Left lung (tissue), 10 donors: ENCODE data around the gene PRIMA1. TPM values are rescaled to one million over a fixed set of nuclear protein-coding genes. Genes with fewer than 3 reads are reported as not detected.
A peak's percentile ranks its signal among the peaks of the same experiment; 100 is the strongest.

Experiments used
- ATAC-seq: fragments of 200-7000 bp; cut with Tn5 transposase; one replicate; pipeline ENCODE4 v1.9.1; 2020; ENCODE audit warnings: moderate library complexity
- DNase-seq, 4 donors: peaks; one replicate each; pipeline ENCODE4 v3.0.0-alpha.2; 2013 to 2020
- H3K27ac ChIP-seq, 2 donors: fragments of 200-600 bp; sonication (generic) in 1 of 2; one replicate each; pipeline versions ENCODE4 v1.5.0 to v1.8.0; 2020 to 2021
- H3K27me3 ChIP-seq, 2 donors: fragments of 200-600 bp; sonication (generic) in 1 of 2; one replicate each; pipeline versions ENCODE4 v1.5.0 to v1.8.0; 2020 to 2021
- H3K36me3 ChIP-seq, 2 donors: fragments of 200-600 bp; sonication (generic) in 1 of 2; one replicate each; pipeline versions ENCODE4 v1.5.0 to v1.8.0; 2020 to 2021
- H3K4me1 ChIP-seq, 2 donors: fragments of 200-600 bp; one replicate each; pipeline ENCODE4 v1.8.0; 2021
- H3K4me3 ChIP-seq, 2 donors: fragments of 200-600 bp; sonication (generic) in 1 of 2; one replicate each; pipeline versions ENCODE4 v1.5.0 to v1.8.0; 2020 to 2021; ENCODE audit warnings: mild to moderate bottlenecking in 1 of 2
- H3K9me3 ChIP-seq, 2 donors: fragments of 200-600 bp; sonication (generic) in 1 of 2; one replicate each; pipeline versions ENCODE4 v1.5.0 to v1.8.0; 2020 to 2021
- intact Hi-C, 2 donors: fragments of 100-400 bp; cut with DNase I; formaldehyde crosslinking; loops; one replicate each; pipeline versions ENCODE4 v1.11.2 to v1.14.2; 2022
- polyA plus RNA-seq, 6 donors: library from polyadenylated mRNA; unstranded; fragments of 120-200 nt; gene quantifications; one replicate each; pipeline ENCODE4 v1.2.1, GENCODE V29; 2013; ENCODE audit not compliant: insufficient read length in 6 of 6
- total RNA-seq, 2 donors: library from RNA; stranded (reverse); fragmentation: NEBNext Ultra II Directional; extraction: Animal tissue kit (Norgen Biotek cat#: 25700); gene quantifications; one replicate each; pipeline ENCODE4 v1.2.1, GENCODE V29; 2021
- TF ChIP-seq, protein P1 (sequence below), 2 donors: fragments of 200-600 bp; sonication (generic) in 1 of 2; IDR thresholded peaks; one replicate each; pipeline versions ENCODE4 v1.5.0 to v1.8.0; 2021; ENCODE audit warnings: antibody characterized with exemption in 2 of 2
- donor health status: DM: no; HTN: yes; CAD: no.
- donor health status: DM: no; HTN: no; CAD: no.

Gene PRIMA1
- total and polyA plus RNA-seq, 8 donors, result 0.15 to 1.3 (median 0.77) TPM

DNA sequence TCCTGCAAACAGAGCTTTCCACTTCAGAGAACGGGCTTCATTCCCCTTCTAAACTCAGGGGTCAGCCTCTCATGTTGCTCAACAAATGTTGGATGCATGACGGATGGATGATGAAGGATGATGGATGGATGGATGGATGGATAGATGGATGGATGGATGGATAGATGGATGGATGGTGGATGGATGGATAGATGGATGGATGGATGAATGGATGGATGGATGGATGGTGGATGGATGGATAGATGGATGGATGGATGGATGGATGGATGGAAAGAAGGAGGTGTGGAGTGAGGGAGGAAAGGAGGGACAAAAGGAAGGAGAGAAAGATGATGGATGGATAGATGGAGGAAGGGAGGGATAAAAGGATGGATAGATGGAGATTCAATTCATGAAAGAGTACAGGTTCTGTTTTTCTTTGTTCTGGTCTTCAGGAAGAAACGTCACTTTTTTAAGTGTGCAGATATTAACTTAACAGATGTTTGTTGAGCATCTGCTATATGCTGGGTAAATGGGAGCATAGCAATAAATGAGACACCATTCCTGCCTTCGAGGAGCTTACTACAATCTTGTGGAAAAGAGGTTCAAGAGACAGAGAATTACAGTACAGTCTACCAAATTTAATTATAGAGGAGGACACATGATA is 41.7 kb upstream of the PRIMA1 start:
- H3K36me3 ChIP-seq, result no peaks in the 10 kb centered on the region
- TF ChIP-seq, protein P1, sequence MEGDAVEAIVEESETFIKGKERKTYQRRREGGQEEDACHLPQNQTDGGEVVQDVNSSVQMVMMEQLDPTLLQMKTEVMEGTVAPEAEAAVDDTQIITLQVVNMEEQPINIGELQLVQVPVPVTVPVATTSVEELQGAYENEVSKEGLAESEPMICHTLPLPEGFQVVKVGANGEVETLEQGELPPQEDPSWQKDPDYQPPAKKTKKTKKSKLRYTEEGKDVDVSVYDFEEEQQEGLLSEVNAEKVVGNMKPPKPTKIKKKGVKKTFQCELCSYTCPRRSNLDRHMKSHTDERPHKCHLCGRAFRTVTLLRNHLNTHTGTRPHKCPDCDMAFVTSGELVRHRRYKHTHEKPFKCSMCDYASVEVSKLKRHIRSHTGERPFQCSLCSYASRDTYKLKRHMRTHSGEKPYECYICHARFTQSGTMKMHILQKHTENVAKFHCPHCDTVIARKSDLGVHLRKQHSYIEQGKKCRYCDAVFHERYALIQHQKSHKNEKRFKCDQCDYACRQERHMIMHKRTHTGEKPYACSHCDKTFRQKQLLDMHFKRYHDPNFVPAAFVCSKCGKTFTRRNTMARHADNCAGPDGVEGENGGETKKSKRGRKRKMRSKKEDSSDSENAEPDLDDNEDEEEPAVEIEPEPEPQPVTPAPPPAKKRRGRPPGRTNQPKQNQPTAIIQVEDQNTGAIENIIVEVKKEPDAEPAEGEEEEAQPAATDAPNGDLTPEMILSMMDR (IDR thresholded peaks at IDR 0.05), result no peak
- no peak overlapping the region for H3K27ac ChIP-seq
- DNase-seq, result no peak
- no peak overlapping the region for H3K4me3 ChIP-seq
- no peak for ATAC-seq
- H3K27me3 ChIP-seq, result peaks cover 0 to 18% of the 10 kb centered on the region in 2 donors
- intact Hi-C loops, result no loop called here
- H3K9me3 ChIP-seq, result no peaks in the 10 kb centered on the region
- no peaks in the 10 kb centered on the region for H3K4me1 ChIP-seq

DNA sequence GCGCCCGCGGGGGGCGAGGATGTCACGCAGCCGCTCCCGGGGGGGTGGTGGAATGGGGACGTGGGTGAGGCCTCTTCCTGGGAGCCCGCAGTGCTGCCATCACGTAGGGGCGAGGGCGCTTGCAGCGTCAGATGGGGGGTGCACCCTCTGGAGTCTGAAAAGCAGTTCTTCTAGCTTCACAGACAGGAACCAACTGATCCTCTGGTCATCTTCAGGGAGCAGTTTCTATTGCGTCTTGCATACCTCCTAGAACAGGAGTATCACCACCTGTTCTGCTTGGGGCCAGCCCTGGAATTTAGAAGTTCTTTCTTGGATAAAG is 36.9 kb upstream of the PRIMA1 start:
- Histone ChIP-seq H3K4me1 (no peaks in the 10 kb centered on the region), H3K27ac (no peak overlapping the region), H3K27me3 (peaks cover 0 to 41% of the 10 kb centered on the region in 2 donors), H3K9me3 (no peaks in the 10 kb centered on the region), H3K36me3 (no peaks in the 10 kb centered on the region), H3K4me3 (no peak overlapping the region)
- intact Hi-C loops, result no loop called here
- ATAC-seq (no peak), DNase-seq (no peak)
- TF ChIP-seq, protein P1 (IDR thresholded peaks at IDR 0.05), result no peak

DNA sequence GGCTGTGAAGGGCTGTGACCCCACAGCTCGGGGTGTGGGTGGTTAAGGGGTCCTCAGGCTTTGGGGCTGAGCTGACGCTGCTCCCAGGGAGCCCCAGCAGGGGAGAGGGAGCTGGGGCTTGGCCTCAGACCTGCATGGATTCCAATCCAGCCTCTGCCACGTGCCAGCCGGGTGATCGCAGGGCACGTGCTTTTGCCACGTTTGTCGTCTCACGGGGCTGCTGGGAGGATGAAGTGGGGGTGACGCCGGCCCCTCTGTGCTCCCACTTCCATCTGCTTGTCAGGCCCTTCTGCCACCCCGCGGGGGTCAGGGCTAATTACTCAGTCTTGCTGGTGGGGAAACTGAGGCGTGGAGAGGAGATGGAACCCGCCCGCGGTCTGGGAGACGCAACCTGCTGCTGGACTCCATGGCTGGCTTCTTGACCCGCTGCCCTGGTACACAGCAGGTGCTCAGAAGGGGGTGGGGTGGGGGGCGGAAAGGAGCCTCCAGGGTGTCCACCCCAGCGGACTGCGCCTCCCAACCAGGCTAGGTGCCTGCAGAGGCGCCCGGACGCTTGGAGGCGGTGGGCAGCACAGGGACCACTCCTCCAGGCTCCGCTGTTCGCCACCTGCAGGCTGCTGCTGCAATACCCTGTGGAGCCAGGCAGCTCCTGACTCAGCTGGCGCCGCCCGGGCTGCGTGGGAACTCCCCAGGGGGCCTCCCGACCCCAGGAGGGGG is 36.4 kb upstream of the PRIMA1 start:
- DNase-seq (peak in 1 of 4 donors; percentile 69), ATAC-seq (no peak)
- TF ChIP-seq, protein P1 (IDR thresholded peaks at IDR 0.05), result no peak
- intact Hi-C loops, result no loop called here
- Histone ChIP-seq H3K27me3 (peaks cover 0 to 41% of the 10 kb centered on the region in 2 donors), H3K9me3 (no peaks in the 10 kb centered on the region), H3K27ac (no peak overlapping the region), H3K36me3 (no peaks in the 10 kb centered on the region), H3K4me1 (no peaks in the 10 kb centered on the region), H3K4me3 (no peak overlapping the region)

DNA sequence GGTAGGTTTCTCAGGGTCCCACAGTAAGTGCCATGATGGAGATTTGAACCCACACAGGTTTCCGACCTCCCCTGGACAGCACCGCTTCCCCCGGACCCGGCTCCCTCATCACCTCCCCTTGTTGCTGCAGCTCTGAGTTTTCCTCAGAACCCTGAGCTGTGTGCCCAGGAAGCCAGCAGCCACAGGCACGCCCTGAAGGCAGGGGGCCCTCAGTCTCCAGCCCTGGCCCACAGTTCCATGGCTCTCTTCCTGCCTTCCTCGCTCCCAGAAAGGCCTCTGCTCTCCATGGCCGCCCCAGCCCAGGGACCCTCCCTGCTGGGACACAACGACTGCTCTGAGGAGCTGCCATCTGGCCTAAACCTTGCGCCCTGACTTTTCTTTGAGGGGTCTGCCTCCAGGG is 35.8 kb upstream of the PRIMA1 start:
- H3K9me3 ChIP-seq, result no peaks in the 10 kb centered on the region
- H3K4me3 ChIP-seq, result no peak overlapping the region
- ATAC-seq (no peak), DNase-seq (no peak)
- TF ChIP-seq, protein P1 (IDR thresholded peaks at IDR 0.05), result no peak
- H3K36me3 ChIP-seq, result no peaks in the 10 kb centered on the region
- peaks cover 0 to 41% of the 10 kb centered on the region in 2 donors for H3K27me3 ChIP-seq
- no peaks in the 10 kb centered on the region for H3K4me1 ChIP-seq
- intact Hi-C loops, result no loop called here
- no peak overlapping the region for H3K27ac ChIP-seq

DNA sequence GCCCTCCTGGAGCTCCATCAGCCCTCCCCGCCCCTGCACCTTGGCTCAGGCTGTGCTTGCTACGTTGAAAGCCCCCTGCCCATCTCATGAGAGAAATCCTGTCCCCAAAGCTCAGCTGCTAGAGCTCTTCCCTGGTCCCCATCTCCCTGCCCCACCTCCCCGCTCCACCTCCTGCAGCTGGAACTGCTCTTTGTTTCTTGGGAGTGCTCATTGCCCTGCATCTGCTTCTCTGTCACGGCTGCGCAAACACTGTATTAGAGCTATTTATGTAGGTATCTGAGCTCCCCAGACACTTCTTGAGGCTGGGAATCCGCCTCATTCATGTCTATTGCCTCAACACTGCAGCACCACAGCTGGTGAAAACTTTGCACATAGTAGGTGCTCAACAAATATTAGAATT is 32.8 kb upstream of the PRIMA1 start:
- intact Hi-C loops, result no loop called here
- H3K27me3 ChIP-seq, result peaks cover 0 to 33% of the 10 kb centered on the region in 2 donors
- DNase-seq (no peak), ATAC-seq (no peak)
- H3K4me3 ChIP-seq, result no peak overlapping the region
- no peak overlapping the region for H3K27ac ChIP-seq
- no peaks in the 10 kb centered on the region for H3K4me1 ChIP-seq
- H3K9me3 ChIP-seq, result peaks cover 0 to 3% of the 10 kb centered on the region in 2 donors
- H3K36me3 ChIP-seq, result no peaks in the 10 kb centered on the region
- TF ChIP-seq, protein P1 (IDR thresholded peaks at IDR 0.05), result no peak
